HepG2 (cell line): ENCODE results near the gene UGT3A2. TPM values are rescaled to one million over a fixed set of nuclear protein-coding genes. Genes with fewer than 3 reads are reported as not detected.

Experiments
- ATAC-seq: fragments of 200-7000 bp; cut with Tn5 transposase; 3 replicates; pipeline ENCODE4 v1.9.1; 2020; ENCODE audit warnings: mild to moderate bottlenecking, moderate library complexity
- BruUV-seq: library from RNA; stranded (reverse); fragments of 400-500 nt; replicated peaks from 2 replicates; lab custom pipeline; 2021; lab: Mats Ljungman, UMichigan
- CTCF ChIA-PET: fragments of 300-600 bp; formaldehyde crosslinking; extraction: SDS; loops from one replicate; lab custom pipeline; 2021; ENCODE audit warnings: low total read pairs, inconsistent platforms, low intra/inter-chr PET ratio; lab: Yijun Ruan, JAX
- POLR2A ChIA-PET: fragments of 350-600 bp; sonication (Branson Sonifier 250); formaldehyde crosslinking; loops from one replicate; lab custom pipeline; 2020; ENCODE audit warnings: antibody characterized with exemption, inconsistent platforms; lab: Yijun Ruan, JAX
- DNase-seq: peaks from one replicate; pipeline ENCODE4 v3.0.0-alpha.2; 2015; ENCODE audit warnings: low spot score
- FAIRE-seq: peaks from 3 replicates; lab custom pipeline; 2011; peaks lifted over from hg19 to GRCh38; lab: Jason Lieb, UNC
- H2AFZ ChIP-seq: one replicate; pipeline ENCODE4 v1.6.1; 2011; ENCODE audit warnings: low read length, inconsistent platforms
- H3K27ac ChIP-seq: fragments of 300-600 bp; 3 replicates; pipeline ENCODE4 v1.8.0; 2011; ENCODE audit warnings: mixed run types, mild to moderate bottlenecking, mixed read lengths, low read length, inconsistent platforms; ENCODE audit not compliant: insufficient read depth; ENCODE audit errors: extremely low read length
- H3K27me3 ChIP-seq, 2 experiments: fragments of 200-600 bp in 1 of 2; 2 replicates in 1 of 2; 3 replicates in 1 of 2; pipeline versions ENCODE4 v1.6.0 to v1.8.0; 2011; ENCODE audit warnings: low read length in 2 of 2, mild to moderate bottlenecking in 2 of 2, moderate library complexity in 2 of 2, inconsistent platforms in 1 of 2; ENCODE audit not compliant: insufficient read depth in 2 of 2, control insufficient read depth in 1 of 2
- H3K36me3 ChIP-seq, 2 experiments: fragments of 200-600 bp in 1 of 2; replicated peaks in 1 of 2; 2 replicates in 1 of 2; 3 replicates in 1 of 2; pipeline versions ENCODE4 v1.5.1 to v1.8.0; 2011; ENCODE audit warnings: low read length in 2 of 2, inconsistent platforms in 1 of 2; ENCODE audit not compliant: insufficient read depth in 2 of 2, control insufficient read depth in 1 of 2
- H3K4me1 ChIP-seq: 2 replicates; pipeline ENCODE4 v1.5.1; 2012; ENCODE audit warnings: low read length, inconsistent platforms; ENCODE audit not compliant: insufficient read depth
- H3K4me2 ChIP-seq: 2 replicates; pipeline ENCODE4 v1.6.0; 2011; ENCODE audit warnings: low read depth, low read length, inconsistent platforms
- H3K4me3 ChIP-seq, 3 experiments: fragments of 200-600 bp in 1 of 3; sonication (generic), shearing (Covaris generic) in 1 of 3; replicated peaks in 1 of 3; 2 replicates each; pipeline ENCODE4 v1.5.1; 2011 to 2016; ENCODE audit warnings: low read length in 3 of 3, inconsistent platforms in 2 of 3, low read depth in 2 of 3, mild to moderate bottlenecking in 2 of 3, control low read depth in 1 of 3, mixed read lengths in 1 of 3; ENCODE audit not compliant: insufficient read depth in 1 of 3
- H3K79me2 ChIP-seq: one replicate; pipeline ENCODE4 v1.6.1; 2011; ENCODE audit warnings: low read length, inconsistent platforms; ENCODE audit not compliant: insufficient read depth
- H3K9ac ChIP-seq: 2 replicates; pipeline ENCODE4 v1.6.0; 2011; ENCODE audit warnings: mild to moderate bottlenecking, low read depth, low read length, inconsistent platforms; ENCODE audit not compliant: insufficient read depth
- H3K9me3 ChIP-seq: 2 replicates; pipeline ENCODE4 v1.5.1; 2012; ENCODE audit warnings: mild to moderate bottlenecking, low read length
- H4K20me1 ChIP-seq: 2 replicates; pipeline ENCODE4 v1.6.0; 2011; ENCODE audit warnings: inconsistent platforms, mild to moderate bottlenecking, low read length, moderate library complexity; ENCODE audit not compliant: insufficient read depth
- BORCS8-MEF2B ChIP-seq: sonication (generic); formaldehyde crosslinking; IDR thresholded peaks from 2 replicates; pipeline ENCODE4 v1.8.0; 2022; ENCODE audit warnings: mild to moderate bottlenecking, missing genetic modification reagents
- CTCF ChIP-seq: sonication (generic); formaldehyde crosslinking; IDR thresholded peaks from 2 replicates; pipeline ENCODE4 v1.5.0; 2020; ENCODE audit warnings: mild to moderate bottlenecking, missing genetic modification reagents, moderate library complexity
- GABPB1 ChIP-seq: IDR thresholded peaks from 2 replicates; pipeline ENCODE4 v1.6.1; 2016; ENCODE audit warnings: mild to moderate bottlenecking, missing genetic modification reagents, moderate library complexity, missing compliant biosample characterization
- KDM5A ChIP-seq: fragments of 200-600 bp; sonication (generic); IDR thresholded peaks from 2 replicates; pipeline ENCODE4 v1.7.0; 2018; ENCODE audit warnings: antibody characterized with exemption, mild to moderate bottlenecking, low read length, borderline replicate concordance
- MXD1 ChIP-seq: sonication (generic); formaldehyde crosslinking; IDR thresholded peaks from 2 replicates; pipeline ENCODE4 v1.4.0; 2020; ENCODE audit warnings: mild to moderate bottlenecking, missing genetic modification reagents
- PREB ChIP-seq: sonication (generic); formaldehyde crosslinking; IDR thresholded peaks from 2 replicates; pipeline ENCODE4 v1.4.0; 2020; ENCODE audit warnings: missing genetic modification reagents
- SCMH1 ChIP-seq: sonication (generic); formaldehyde crosslinking; IDR thresholded peaks from 2 replicates; pipeline ENCODE4 v1.9.0; 2021; ENCODE audit warnings: missing genetic modification reagents, mild to moderate bottlenecking, borderline replicate concordance
- SMARCE1 ChIP-seq: fragments of 450-650 bp; IDR thresholded peaks from 2 replicates; pipeline ENCODE4 v1.6.1; 2017; ENCODE audit warnings: borderline replicate concordance
- STAG1 ChIP-seq: sonication (generic); formaldehyde crosslinking; IDR thresholded peaks from 2 replicates; pipeline ENCODE4 v1.4.0; 2020; ENCODE audit warnings: missing genetic modification reagents
- ZNF230 ChIP-seq: sonication (generic); formaldehyde crosslinking; IDR thresholded peaks from 2 replicates; pipeline ENCODE4 v1.4.0; 2020; ENCODE audit warnings: mild to moderate bottlenecking, missing genetic modification reagents
- ZNF547 ChIP-seq: sonication (generic); formaldehyde crosslinking; IDR thresholded peaks from 2 replicates; pipeline ENCODE4 v1.5.1; 2020; ENCODE audit warnings: mild to moderate bottlenecking, missing genetic modification reagents
- ZNF557 ChIP-seq: sonication (generic); formaldehyde crosslinking; IDR thresholded peaks from 2 replicates; pipeline ENCODE4 v1.4.0; 2020; ENCODE audit warnings: missing genetic modification reagents
- ZNF775 ChIP-seq: sonication (generic); formaldehyde crosslinking; IDR thresholded peaks from 2 replicates; pipeline ENCODE4 v1.4.0; 2020; ENCODE audit warnings: missing genetic modification reagents, mild to moderate bottlenecking, moderate library complexity, borderline replicate concordance
- ZNF781 ChIP-seq: sonication (generic); formaldehyde crosslinking; IDR thresholded peaks from 2 replicates; pipeline ENCODE4 v1.5.1; 2020; ENCODE audit warnings: borderline replicate concordance, mild to moderate bottlenecking, missing genetic modification reagents; ENCODE audit errors: not compliant biosample characterization
- WGBS: methylation state at CpG from one replicate; pipeline ENCODE4 v1.1.6; 2017; ENCODE audit warnings: low lambda C conversion rate; 5-methylcytosine and 5-hydroxymethylcytosine counted together
- in situ Hi-C: cut with HindIII; loops from 2 replicates; pipeline ENCODE4 v1.10.0; 2017; ENCODE audit warnings: low pct_unique_long_range_greater_than_20kb; ENCODE audit not compliant: extremely low pct_ligation_motif_present
- intact Hi-C: fragments of 100-400 bp; cut with micrococcal nuclease; formaldehyde crosslinking; loops from one replicate; pipeline ENCODE4 v1.10.0; 2022; ENCODE audit not compliant: unreplicated experiment
- polyA plus RNA-seq, 8 experiments: library from polyadenylated mRNA; depleted of rRNA in 3 of 8; stranded (reverse) in 7 of 8; unstranded in 1 of 8; fragments of >200 nt; fragmentation: Illumina TruSeq in 4 of 8; extraction: Trizol in 4 of 8; gene quantifications; 2 replicates each; pipeline versions ENCODE4 v1.2.1 to v1.2.3, GENCODE V29; 2011 to 2016; ENCODE audit warnings: low read depth in 4 of 8, missing spikeins in 1 of 8, mixed read lengths in 1 of 8; ENCODE audit not compliant: insufficient read depth in 1 of 8
- total RNA-seq, 5 experiments: library from RNA; depleted of rRNA; stranded (reverse); fragments of >200 nt; fragmentation: Illumina TruSeq; extraction: Trizol; gene quantifications; 2 replicates each; pipeline ENCODE4 v1.2.3, GENCODE V29; 2016; ENCODE audit warnings: low read depth in 1 of 5

Gene UGT3A2
- total and polyA plus RNA-seq, 2 of the 13 experiments (the other 11 are each of a cell fraction or from before 2014, with no cell fraction given): not detected

- Histone ChIP-seq H2AFZ (no peak overlapping the region), H3K27me3 (no peaks in the 10 kb centered on the region), H3K79me2 (no peaks in the 10 kb centered on the region), H4K20me1 (no peaks in the 10 kb centered on the region), H3K4me1 (no peaks in the 10 kb centered on the region), H3K4me2 (no peak overlapping the region), H3K36me3 (no peaks in the 10 kb centered on the region), H3K27ac (no peak overlapping the region), H3K4me3 (no peak overlapping the region), H3K9me3 (no peaks in the 10 kb centered on the region), H3K9ac (no peak overlapping the region)
- ATAC-seq (no peak), FAIRE-seq (no peak), DNase-seq (no peak)
- no TSS peak for BruUV-seq
- CTCF ChIA-PET: interaction anchor here (1.3 kb wide), 1 partner anchor 12 kb away, joined by 3 read pairs; no protein-coding TSS in a partner anchor
- no peak for TF ChIP-seq GABPB1 (CRISPR knock-in tag)
- TF ChIP-seq SMARCE1: no peak
- 22% methylated on average over 9 of the region's 10 CpGs for WGBS
- POLR2A ChIA-PET: interaction anchor here (1.2 to 2.0 kb wide), 2 partner anchors 61 to 83 kb away, joined by 4 to 5 read pairs; no protein-coding TSS in a partner anchor
- in situ Hi-C loops: no loop called here
- intact Hi-C loops: loop anchor here (5.0 to 10.0 kb wide), 5 partner anchors 74 to 616 kb away; partner anchors contain the start of genes LMBRD2 and SKP2
Observed at GRCh38 chr5:36078430-36078829, 11.7 kb upstream of the UGT3A2 start.

GRCh38 chr5:36073595-36074216, 7.0 kb upstream of the UGT3A2 start:
- H2AFZ ChIP-seq: no peak overlapping the region
- ChIA-PET POLR2A (no interaction called here), CTCF (no interaction called here)
- H3K27ac ChIP-seq: no peak overlapping the region
- FAIRE-seq (no peak), DNase-seq (peak; percentile 38), ATAC-seq (peak; percentile 97)
- H3K27me3 ChIP-seq: no peaks in the 10 kb centered on the region
- no TSS peak for BruUV-seq
- H3K79me2 ChIP-seq: no peaks in the 10 kb centered on the region
- in situ Hi-C loops: loop anchor here (25.0 kb wide), 1 partner anchor 614 kb away; no protein-coding TSS in a partner anchor
- H3K36me3 ChIP-seq: no peaks in the 10 kb centered on the region
- WGBS: 5% methylated on average over 3 of the region's 3 CpGs
- intact Hi-C loops: loop anchor here (10.0 kb wide), 2 partner anchors 431 to 621 kb away; no protein-coding TSS in a partner anchor
- H3K4me3 ChIP-seq: no peak overlapping the region
- H3K4me2 ChIP-seq: no peak overlapping the region
- no peaks in the 10 kb centered on the region for H4K20me1 ChIP-seq
- 0 out of 2 replicates have a peak, but pooled peaks cover 6% of the 10 kb centered on the region for H3K4me1 ChIP-seq
- no peak overlapping the region for H3K9ac ChIP-seq
- H3K9me3 ChIP-seq: no peaks in the 10 kb centered on the region
- TF ChIP-seq ZNF547 (CRISPR knock-in tag): no peak
- TF ChIP-seq BORCS8-MEF2B (CRISPR knock-in tag): no peak
- peak; percentile 58; the same call in 1 of the 2 replicates for TF ChIP-seq ZNF230 (CRISPR knock-in tag)
- no peak for TF ChIP-seq PREB
- peak; percentile 62 for TF ChIP-seq STAG1 (CRISPR knock-in tag)
- TF ChIP-seq SCMH1 (CRISPR knock-in tag): no peak
- TF ChIP-seq MXD1 (CRISPR knock-in tag): no peak
- TF ChIP-seq CTCF (CRISPR knock-in tag): peak; percentile 68
- TF ChIP-seq ZNF781 (CRISPR knock-in tag): no peak
- TF ChIP-seq ZNF775: no peak
- no peak for TF ChIP-seq ZNF557 (CRISPR knock-in tag)
- no peak for TF ChIP-seq KDM5A
